ENCODE measurements around the gene SERPINB13. TPM values are rescaled to one million over a fixed set of nuclear protein-coding genes. Genes with fewer than 3 reads are reported as not detected.

The SERPINB13 gene
- total RNA-seq, 1 donor from 2014 or later: not detected

GRCh38 chr18:63585988-63586387 is 1.2 kb upstream of the SERPINB13 start:
- ATAC-seq: no peak
- intact Hi-C loops (cut with DNase I): no loop called here
- no peak for DNase-seq (ENCODE audit: missing footprints)

GRCh38 chr18:63586431-63586830 is 712 bp upstream of the SERPINB13 start:
- ATAC-seq (no peak), DNase-seq (ENCODE audit: missing footprints) (no peak)
- intact Hi-C loops (cut with DNase I): no loop called here

DNA sequence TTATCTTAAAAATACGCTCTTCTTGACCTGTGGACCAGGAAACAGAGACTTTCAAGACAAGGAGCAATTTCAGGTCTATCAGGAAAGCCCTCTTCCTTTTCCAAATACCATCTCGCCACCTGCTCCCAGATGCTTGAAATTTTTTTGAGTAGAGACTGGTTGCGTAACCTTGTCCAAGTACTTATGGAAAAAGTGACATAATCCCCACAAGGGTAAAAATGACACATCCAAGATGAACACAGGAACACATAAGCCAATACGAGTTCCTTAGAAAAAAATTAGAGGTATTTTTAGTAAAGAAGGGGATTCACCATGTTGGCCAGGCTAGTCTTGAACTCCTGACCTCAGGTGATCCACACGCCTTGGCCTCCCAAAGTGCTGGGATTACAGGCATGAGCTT is 1.8 kb downstream of the SERPINB13 start:
- DNase-seq (ENCODE audit: missing footprints): no peak
- intact Hi-C loops (cut with DNase I): no loop called here
- no peak for ATAC-seq

DNA sequence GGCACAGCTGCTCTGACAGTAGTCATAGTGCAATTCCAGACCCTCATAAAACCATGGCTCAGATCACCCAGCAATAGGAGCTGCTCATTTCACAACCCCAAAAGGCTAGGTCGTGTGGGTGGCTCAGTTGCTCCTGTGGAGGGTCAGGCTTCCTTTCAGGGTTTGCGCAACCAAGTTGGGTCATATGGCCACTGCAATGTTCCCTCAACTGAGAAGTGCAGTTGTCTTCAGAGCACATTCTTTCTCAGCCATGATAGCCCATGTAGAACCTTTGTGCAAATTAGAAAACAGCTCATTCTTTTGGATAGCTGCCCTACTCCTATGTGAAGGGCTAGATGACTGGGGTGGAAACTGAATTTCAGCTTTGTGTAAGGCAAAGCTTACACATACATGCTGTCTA is 3.2 kb downstream of the SERPINB13 start:
- intact Hi-C loops (cut with DNase I): no loop called here
- ATAC-seq: no peak
- no peak for DNase-seq (ENCODE audit: missing footprints)

DNA sequence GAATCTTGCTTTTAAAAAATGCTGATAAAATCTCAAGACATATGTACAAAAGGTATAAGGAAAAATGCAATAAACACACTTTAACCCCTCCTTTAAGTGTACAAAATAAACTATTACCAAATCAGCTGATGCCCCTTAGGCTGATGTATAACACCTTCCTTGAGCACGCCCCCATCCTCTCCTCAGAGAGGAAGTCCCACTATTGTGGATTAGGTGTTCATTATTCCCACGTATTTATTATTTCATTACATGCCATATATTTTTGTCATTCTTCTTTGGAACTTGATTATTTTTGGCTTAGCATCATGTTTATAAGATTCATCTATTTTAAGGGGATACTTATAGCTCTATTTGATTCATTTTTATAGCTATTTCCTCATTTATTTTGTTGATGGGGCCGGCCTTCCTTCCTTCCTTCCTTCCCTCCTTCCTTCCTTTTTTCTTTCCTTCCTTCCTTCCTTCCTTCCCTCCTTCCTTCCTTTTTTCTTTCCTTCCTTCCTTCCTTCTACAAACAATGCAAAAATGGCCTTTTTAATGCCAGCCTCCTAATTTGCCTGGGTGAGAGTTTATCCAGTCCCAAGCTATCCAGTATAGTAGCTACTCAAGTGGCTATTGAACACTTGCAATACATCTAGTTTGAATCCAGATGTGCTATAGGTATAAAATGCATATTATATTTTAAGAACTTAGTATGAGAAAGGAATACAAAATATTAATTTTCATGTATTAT is 4.0 kb downstream of the SERPINB13 start:
- DNase-seq (ENCODE audit: missing footprints) (no peak), ATAC-seq (no peak)
- intact Hi-C loops (cut with DNase I): no loop called here

DNA sequence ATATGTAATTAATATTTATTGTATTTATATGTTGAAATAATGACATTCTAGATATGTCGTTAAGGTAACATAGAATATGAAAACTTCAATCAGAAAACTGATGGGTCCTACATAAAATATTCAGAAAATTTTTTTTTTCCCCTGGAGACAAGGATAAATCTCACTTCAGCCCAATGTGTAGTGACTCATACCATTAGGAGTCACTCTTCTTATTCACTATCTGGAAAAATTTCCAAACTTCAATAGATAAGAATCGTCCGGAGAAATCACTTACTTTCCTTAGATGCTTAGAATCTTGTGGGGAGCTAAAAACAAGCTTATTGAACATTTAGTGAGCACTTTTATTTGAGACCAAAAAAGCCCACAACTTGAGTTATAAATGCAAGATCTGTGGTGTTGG is 4.6 kb downstream of the SERPINB13 start:
- DNase-seq (ENCODE audit: missing footprints) (no peak), ATAC-seq (no peak)
- intact Hi-C loops (cut with DNase I): no loop called here

- ATAC-seq: no peak
Measured at GRCh38 chr18:63592471-63592870, 5.3 kb downstream of the SERPINB13 start.

GRCh38 chr18:63596964-63597363 is 9.8 kb downstream of the SERPINB13 start:
- intact Hi-C loops (cut with DNase I): no loop called here
- ATAC-seq (no peak), DNase-seq (ENCODE audit: missing footprints) (no peak)

More at GRCh38 chr18:63592471-63592870, 5.3 kb downstream of the SERPINB13 start:
- no peak for DNase-seq (ENCODE audit: missing footprints)
- intact Hi-C loops (cut with DNase I): no loop called here

- ATAC-seq (no peak), DNase-seq (ENCODE audit: missing footprints) (no peak)
- intact Hi-C loops (cut with DNase I): no loop called here
Measured at GRCh38 chr18:63603355-63603754, 16.2 kb downstream of the SERPINB13 start.

DNA sequence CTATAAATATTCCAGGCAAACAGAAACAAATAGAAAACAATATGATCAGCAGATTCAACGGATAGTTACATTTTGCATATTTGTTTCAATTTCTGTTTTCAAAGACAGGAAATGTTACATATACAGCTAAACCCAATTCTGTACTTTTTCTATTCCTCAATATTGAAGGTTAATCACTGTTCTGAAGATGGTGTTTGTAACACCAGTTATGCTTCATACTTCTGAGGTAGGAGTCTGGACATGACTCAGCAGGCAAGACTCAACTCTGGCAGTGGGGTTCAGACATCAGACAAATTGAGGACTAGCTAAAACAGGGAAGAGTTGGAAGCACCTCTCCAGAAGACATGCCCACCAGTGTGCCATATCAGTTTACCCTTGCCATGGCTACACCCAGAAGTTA is 16.6 kb downstream of the SERPINB13 start:
- DNase-seq (ENCODE audit: missing footprints): no peak
- ATAC-seq: no peak
- intact Hi-C loops (cut with DNase I): no loop called here

DNA sequence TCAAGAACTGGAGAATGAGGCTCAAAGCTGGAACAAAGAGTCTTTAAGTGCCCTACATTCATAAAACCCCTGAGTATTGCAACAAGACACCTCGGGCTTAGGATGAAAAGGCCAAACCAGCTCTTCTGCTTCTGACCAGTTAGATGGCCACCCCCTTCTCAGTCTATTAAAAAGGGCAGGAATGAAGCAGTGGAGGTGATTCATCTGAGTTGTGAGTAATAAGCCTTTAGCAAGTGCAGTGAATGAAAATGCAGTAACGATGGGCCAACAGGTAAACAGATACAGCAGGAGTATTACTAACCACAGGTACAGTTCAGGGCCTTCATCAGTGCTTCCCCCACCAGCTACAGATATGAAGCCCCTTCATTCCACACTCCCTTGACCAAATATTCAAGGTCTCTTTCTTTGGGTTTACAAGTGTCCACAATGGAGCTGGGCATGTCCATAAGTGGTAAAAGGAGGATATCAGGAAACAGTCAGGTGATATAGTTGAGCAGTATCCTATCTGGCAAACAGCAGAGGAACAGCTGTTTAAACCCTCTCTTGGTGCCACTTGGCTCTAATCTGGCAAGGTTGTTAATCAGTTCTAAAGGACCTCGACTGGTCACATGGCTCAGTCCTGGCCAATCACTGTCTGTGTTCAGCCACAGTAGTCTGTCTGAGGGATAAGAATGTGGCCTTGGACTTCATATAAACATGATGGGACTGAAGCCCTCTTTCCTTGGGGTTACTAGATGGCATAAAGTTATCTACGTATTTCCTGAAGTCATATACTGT is 17.8 kb downstream of the SERPINB13 start:
- DNase-seq (ENCODE audit: missing footprints): no peak
- intact Hi-C loops (cut with DNase I): no loop called here
- ATAC-seq: no peak

- ATAC-seq: no peak
- intact Hi-C loops (cut with DNase I): no loop called here
- DNase-seq (ENCODE audit: missing footprints): no peak
Measured at GRCh38 chr18:63606526-63606925, 19.4 kb downstream of the SERPINB13 start.

DNA sequence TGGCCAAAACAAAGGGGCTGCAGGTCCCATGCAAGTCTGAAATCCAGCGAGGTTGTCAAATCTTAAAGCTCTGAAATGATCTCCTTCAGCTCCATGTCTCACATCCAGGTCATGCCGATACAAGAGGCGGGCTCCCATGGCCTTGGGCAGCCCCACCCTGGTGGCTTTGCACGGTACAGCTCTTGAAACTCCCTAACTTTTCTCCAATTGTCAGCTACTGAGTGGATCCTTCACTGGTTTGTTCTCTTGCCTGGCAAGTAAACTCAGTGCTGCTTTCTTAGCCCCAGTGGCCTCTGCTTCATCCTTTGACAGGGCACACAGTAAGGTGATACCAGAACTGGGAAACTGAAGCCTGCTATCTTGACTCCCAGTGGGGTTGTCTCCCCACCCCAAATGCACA is 26.3 kb downstream of the SERPINB13 start:
- intact Hi-C loops (cut with DNase I): no loop called here
- DNase-seq (ENCODE audit: missing footprints) (no peak), ATAC-seq (no peak)

GRCh38 chr18:63617049-63617914 is 30.1 kb downstream of the SERPINB13 start:
- intact Hi-C loops (cut with DNase I): no loop called here
- ATAC-seq: no peak
- DNase-seq (ENCODE audit: missing footprints): no peak

- no peak for ATAC-seq
- no peak for DNase-seq (ENCODE audit: missing footprints)
- intact Hi-C loops (cut with DNase I): no loop called here
Measured at GRCh38 chr18:63617915-63618234, 30.7 kb downstream of the SERPINB13 start.

DNA sequence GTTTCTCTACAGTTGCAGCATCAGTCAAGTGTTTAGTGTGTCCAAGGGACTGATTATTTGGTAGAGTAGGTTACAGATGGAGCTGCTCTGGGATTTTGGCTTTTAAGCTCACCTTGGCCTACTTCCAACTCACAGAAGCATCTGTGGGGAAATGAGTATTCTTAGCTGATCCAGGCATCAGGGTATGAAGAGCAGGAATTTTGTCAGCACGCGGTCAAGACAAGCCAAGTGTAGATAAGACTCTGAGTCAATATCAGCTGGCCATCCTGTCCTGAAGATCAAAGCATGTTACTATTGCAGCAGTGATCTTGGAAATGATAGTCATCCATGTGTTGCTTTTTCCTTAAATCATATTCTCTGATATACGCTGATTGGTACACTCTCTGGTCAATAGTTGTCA is 32.5 kb downstream of the SERPINB13 start:
- no peak for ATAC-seq
- no peak for DNase-seq (ENCODE audit: missing footprints)
- intact Hi-C loops (cut with DNase I): no loop called here

DNA sequence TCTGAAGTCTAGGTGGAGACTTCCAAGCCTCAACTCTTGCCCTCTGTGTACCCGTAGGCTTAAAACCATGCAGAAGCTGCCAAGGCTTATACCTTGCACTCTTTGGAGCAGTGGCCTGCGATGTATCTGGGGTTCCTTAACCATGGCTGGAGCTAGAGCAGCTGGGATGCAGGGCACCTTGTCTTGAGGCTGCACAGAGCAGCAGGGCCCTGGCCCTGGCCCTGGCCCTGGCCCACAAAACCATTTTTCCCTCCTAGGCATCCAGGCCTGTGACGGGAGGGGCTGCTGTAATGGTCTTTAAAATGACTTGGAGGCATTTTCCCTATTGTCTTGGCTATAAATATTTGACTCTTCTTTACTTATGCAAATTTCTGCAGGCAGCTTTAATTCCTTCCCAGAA is 37.7 kb downstream of the SERPINB13 start:
- ATAC-seq: no peak
- no peak for DNase-seq (ENCODE audit: missing footprints)
- intact Hi-C loops (cut with DNase I): no loop called here

DNA sequence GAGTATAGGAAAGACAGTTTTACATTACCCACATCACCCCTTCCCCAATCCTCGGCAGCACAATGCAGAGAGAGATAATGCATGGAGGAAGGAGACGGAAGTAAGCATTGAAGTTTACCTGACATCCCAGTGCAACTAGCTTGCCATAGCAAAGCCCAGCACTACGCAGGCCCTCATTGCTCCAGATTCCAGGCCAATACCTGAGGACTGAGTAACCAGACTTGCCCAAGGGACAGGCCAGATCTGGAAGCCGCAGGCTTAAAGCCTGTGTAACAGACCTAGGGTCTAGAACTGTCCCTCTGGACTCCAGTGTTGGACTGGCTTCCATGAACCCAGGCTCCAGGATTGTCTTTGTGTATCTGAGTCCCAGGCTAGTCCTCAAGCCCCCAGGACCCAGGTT is 39.3 kb downstream of the SERPINB13 start:
- intact Hi-C loops (cut with DNase I): no loop called here
- peak; percentile 22 for DNase-seq (ENCODE audit: missing footprints)
- no peak for ATAC-seq

DNA sequence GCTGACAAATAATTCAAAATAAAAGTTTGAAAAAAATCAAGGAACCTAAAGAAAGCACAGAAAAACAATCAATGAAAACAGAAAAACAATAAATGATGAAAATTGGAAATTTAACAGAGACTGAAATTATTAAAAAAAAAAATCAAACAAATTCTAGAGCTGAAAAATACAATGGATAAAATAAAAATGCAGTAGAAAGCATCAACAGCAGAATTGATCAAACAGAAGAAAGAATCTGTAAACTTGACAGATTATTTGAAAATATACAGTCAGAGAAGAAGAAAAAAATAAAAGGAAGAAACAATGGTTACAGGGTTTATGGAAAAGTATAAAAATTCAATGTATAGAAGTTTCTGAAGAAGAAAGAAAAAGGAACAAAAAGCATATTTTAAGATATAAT is 40.7 kb downstream of the SERPINB13 start:
- intact Hi-C loops (cut with DNase I): no loop called here
- DNase-seq (ENCODE audit: missing footprints): no peak
- no peak for ATAC-seq

DNA sequence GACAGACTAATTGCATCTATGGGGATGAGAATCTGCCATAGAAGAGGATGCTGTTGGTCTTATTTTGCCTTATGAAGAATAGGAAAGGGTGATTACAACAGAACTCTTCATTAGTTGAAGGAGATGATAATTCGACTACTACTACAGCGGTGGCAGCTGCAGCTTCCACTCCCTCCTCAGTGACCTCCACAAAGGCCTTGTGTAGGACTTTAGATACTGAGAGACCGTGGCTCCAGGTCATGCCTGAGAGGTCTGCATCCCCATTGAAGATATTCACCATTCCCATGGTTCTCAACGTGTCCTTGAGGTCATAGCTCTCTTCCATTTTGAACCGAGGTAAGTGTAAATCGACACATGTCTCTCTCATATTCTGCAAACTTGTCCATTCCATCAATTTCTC is 50.6 kb downstream of the SERPINB13 start:
- ATAC-seq (no peak), DNase-seq (ENCODE audit: missing footprints) (peak; percentile 53)
- intact Hi-C loops (cut with DNase I): no loop called here

All from Right ventricle myocardium inferior (tissue), 1 donor.